Measurements from ENCODE around the gene LCLAT1.
"Not testable (repeated sequence)": the region's sequence is repeated elsewhere in the genome, so short reads cannot be mapped to it uniquely, and the experiment has no call there.

LCLAT1 gene

DNA sequence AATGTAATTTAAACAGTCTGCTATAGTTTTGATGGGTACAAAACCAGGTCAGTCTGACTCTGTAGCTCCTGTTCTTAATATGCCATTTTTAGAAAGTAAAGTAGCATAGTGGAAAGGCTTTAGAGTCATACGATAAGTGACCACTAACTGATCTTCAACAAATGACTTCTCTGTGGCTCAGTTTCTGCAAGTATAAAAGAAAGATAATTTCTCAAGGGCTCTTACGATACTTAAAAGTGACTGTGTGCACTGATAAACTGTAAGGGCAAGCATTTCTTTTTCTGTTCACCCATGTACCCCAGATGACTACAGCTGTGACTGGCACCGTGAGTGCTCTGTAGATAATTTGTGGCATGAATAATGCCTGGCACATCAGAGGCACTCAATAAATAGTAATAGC lies 178.7 kb downstream of the LCLAT1 start:
- Mint-ChIP-seq H3K36me3 (peaks cover 26% of the 10 kb centered on the region), H3K27me3 (no peaks in the 10 kb centered on the region), H3K4me3 (no peak overlapping the region), H3K27ac (no peak overlapping the region), H3K9me3 (ENCODE audit: low read depth) (no peaks in the 10 kb centered on the region), H3K4me1 (ENCODE audit: low read depth) (peaks cover 67% of the 10 kb centered on the region)

GRCh38 chr2:30626397-30626796 lies 179.4 kb downstream of the LCLAT1 start:
- Mint-ChIP-seq H3K27me3 (no peaks in the 10 kb centered on the region), H3K4me1 (ENCODE audit: low read depth) (peaks cover 69% of the 10 kb centered on the region), H3K4me3 (no peak overlapping the region), H3K36me3 (peaks cover 21% of the 10 kb centered on the region), H3K27ac (peak overlapping the region; percentile 46), H3K9me3 (ENCODE audit: low read depth) (no peaks in the 10 kb centered on the region)

- Mint-ChIP-seq H3K9me3 (ENCODE audit: low read depth) (no peaks in the 10 kb centered on the region), H3K4me3 (no peak overlapping the region), H3K36me3 (peaks cover 18% of the 10 kb centered on the region), H3K27me3 (no peaks in the 10 kb centered on the region), H3K27ac (no peak overlapping the region), H3K4me1 (ENCODE audit: low read depth) (peaks cover 62% of the 10 kb centered on the region)
Measured at GRCh38 chr2:30627151-30627550, 180.1 kb downstream of the LCLAT1 start.

- Mint-ChIP-seq H3K36me3 (peaks cover 11% of the 10 kb centered on the region), H3K27ac (no peak overlapping the region), H3K4me3 (no peak overlapping the region), H3K4me1 (ENCODE audit: low read depth) (peaks cover 55% of the 10 kb centered on the region), H3K9me3 (ENCODE audit: low read depth) (no peaks in the 10 kb centered on the region), H3K27me3 (no peaks in the 10 kb centered on the region)
Measured at GRCh38 chr2:30628341-30628740, 181.3 kb downstream of the LCLAT1 start.

GRCh38 chr2:30629866-30630265 lies 182.8 kb downstream of the LCLAT1 start:
- Mint-ChIP-seq H3K36me3 (peaks cover 4% of the 10 kb centered on the region), H3K27me3 (no peaks in the 10 kb centered on the region), H3K4me3 (no peak overlapping the region), H3K9me3 (ENCODE audit: low read depth) (no peaks in the 10 kb centered on the region), H3K27ac (no peak overlapping the region), H3K4me1 (ENCODE audit: low read depth) (peaks cover 45% of the 10 kb centered on the region)

- H3K27me3 Mint-ChIP-seq, result no peaks in the 10 kb centered on the region
- H3K4me3 Mint-ChIP-seq, result no peak overlapping the region
- peaks cover 4% of the 10 kb centered on the region for H3K36me3 Mint-ChIP-seq
- peaks cover 35% of the 10 kb centered on the region for H3K4me1 Mint-ChIP-seq (ENCODE audit: low read depth)
- no peak overlapping the region for H3K27ac Mint-ChIP-seq
- H3K9me3 Mint-ChIP-seq (ENCODE audit: low read depth), result no peaks in the 10 kb centered on the region
Measured at GRCh38 chr2:30631051-30631671, 184.1 kb downstream of the LCLAT1 start.

DNA sequence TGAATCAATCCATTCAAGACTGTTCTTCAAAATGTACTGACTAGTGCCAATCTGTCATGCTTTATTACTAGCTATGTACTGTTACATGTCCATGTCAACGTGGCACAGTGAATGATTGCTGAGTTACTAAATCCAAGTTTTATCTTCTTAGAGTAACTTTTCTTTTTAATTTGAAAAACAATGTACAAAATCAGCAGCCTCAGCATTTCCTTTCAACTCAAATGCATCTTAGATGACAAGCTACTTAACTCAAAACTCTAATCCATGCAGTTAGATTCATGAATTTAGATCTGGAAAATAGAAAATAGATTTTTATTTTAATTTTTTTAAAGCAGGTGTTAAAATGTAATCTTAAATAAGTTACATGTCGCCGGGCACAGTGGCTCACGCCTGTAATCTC lies 186.0 kb downstream of the LCLAT1 start:
- H3K36me3 Mint-ChIP-seq, result peaks cover 2% of the 10 kb centered on the region
- no peak overlapping the region for H3K27ac Mint-ChIP-seq
- H3K4me1 Mint-ChIP-seq (ENCODE audit: low read depth), result peaks cover 26% of the 10 kb centered on the region
- no peaks in the 10 kb centered on the region for H3K27me3 Mint-ChIP-seq
- H3K9me3 Mint-ChIP-seq (ENCODE audit: low read depth), result no peaks in the 10 kb centered on the region
- H3K4me3 Mint-ChIP-seq, result no peak overlapping the region

GRCh38 chr2:30636311-30636710 lies 189.3 kb downstream of the LCLAT1 start:
- Mint-ChIP-seq H3K4me3 (no peak overlapping the region), H3K27ac (peak overlapping the region; percentile 0), H3K36me3 (peaks cover 12% of the 10 kb centered on the region), H3K4me1 (ENCODE audit: low read depth) (peaks cover under 1% of the 10 kb centered on the region), H3K9me3 (ENCODE audit: low read depth) (no peaks in the 10 kb centered on the region), H3K27me3 (no peaks in the 10 kb centered on the region)

GRCh38 chr2:30639836-30640235 lies 192.8 kb downstream of the LCLAT1 start:
- Mint-ChIP-seq H3K4me1 (ENCODE audit: low read depth) (no peaks in the 10 kb centered on the region), H3K27me3 (no peaks in the 10 kb centered on the region), H3K36me3 (peaks cover 17% of the 10 kb centered on the region), H3K9me3 (ENCODE audit: low read depth) (no peaks in the 10 kb centered on the region), H3K4me3 (no peak overlapping the region), H3K27ac (peak overlapping the region; percentile 24)

GRCh38 chr2:30641765-30642345 lies 194.8 kb downstream of the LCLAT1 start:
- no peaks in the 10 kb centered on the region for H3K27me3 Mint-ChIP-seq
- no peak overlapping the region for H3K4me3 Mint-ChIP-seq
- peak overlapping the region; percentile 6 for H3K27ac Mint-ChIP-seq
- no peaks in the 10 kb centered on the region for H3K4me1 Mint-ChIP-seq (ENCODE audit: low read depth)
- H3K9me3 Mint-ChIP-seq (ENCODE audit: low read depth), result no peaks in the 10 kb centered on the region
- peaks cover 17% of the 10 kb centered on the region for H3K36me3 Mint-ChIP-seq

GRCh38 chr2:30643013-30643412 lies 196.0 kb downstream of the LCLAT1 start:
- not testable (repeated sequence) for H3K27ac Mint-ChIP-seq; H3K27me3 Mint-ChIP-seq; H3K9me3 Mint-ChIP-seq (ENCODE audit: low read depth); H3K4me1 Mint-ChIP-seq (ENCODE audit: low read depth); H3K4me3 Mint-ChIP-seq
- H3K36me3 Mint-ChIP-seq, result peaks cover 17% of the 10 kb centered on the region

- Mint-ChIP-seq H3K36me3 (peaks cover 14% of the 10 kb centered on the region), H3K4me1 (ENCODE audit: low read depth) (no peaks in the 10 kb centered on the region), H3K27me3 (no peaks in the 10 kb centered on the region), H3K4me3 (no peak overlapping the region), H3K27ac (peak overlapping the region; percentile 6), H3K9me3 (ENCODE audit: low read depth) (no peaks in the 10 kb centered on the region)
Measured at GRCh38 chr2:30643674-30644073, 196.6 kb downstream of the LCLAT1 start.

- H3K27ac Mint-ChIP-seq, result no peak overlapping the region
- no peaks in the 10 kb centered on the region for H3K9me3 Mint-ChIP-seq (ENCODE audit: low read depth)
- H3K4me1 Mint-ChIP-seq (ENCODE audit: low read depth), result no peaks in the 10 kb centered on the region
- H3K27me3 Mint-ChIP-seq, result no peaks in the 10 kb centered on the region
- no peak overlapping the region for H3K4me3 Mint-ChIP-seq
- H3K36me3 Mint-ChIP-seq, result peaks cover 6% of the 10 kb centered on the region
Measured at GRCh38 chr2:30645081-30645744, 198.2 kb downstream of the LCLAT1 start.

DNA sequence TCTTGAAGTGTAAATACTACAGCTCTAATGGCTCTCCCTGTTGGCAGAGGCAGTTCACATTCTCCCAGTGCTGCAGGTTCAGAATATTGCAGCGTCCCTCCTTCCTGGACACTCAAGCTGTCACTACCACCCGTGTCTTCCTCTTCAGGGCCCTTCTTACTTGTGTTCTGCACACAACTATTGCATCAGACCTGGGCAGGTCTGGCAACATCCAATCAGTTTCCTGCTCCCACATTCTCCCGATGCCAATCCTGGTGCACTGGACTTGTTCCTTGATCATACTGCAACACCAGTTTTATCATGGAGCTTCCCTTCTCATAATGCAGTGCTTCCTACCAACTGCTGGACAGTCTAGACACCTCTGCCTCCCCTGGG lies 198.7 kb downstream of the LCLAT1 start:
- no peaks in the 10 kb centered on the region for H3K9me3 Mint-ChIP-seq (ENCODE audit: low read depth)
- no peak overlapping the region for H3K4me3 Mint-ChIP-seq
- no peaks in the 10 kb centered on the region for H3K4me1 Mint-ChIP-seq (ENCODE audit: low read depth)
- H3K27me3 Mint-ChIP-seq, result no peaks in the 10 kb centered on the region
- peaks cover 4% of the 10 kb centered on the region for H3K36me3 Mint-ChIP-seq
- H3K27ac Mint-ChIP-seq, result no peak overlapping the region

- H3K27ac Mint-ChIP-seq, result no peak overlapping the region
- H3K4me3 Mint-ChIP-seq, result no peak overlapping the region
- no peaks in the 10 kb centered on the region for H3K27me3 Mint-ChIP-seq
- no peaks in the 10 kb centered on the region for H3K4me1 Mint-ChIP-seq (ENCODE audit: low read depth)
- H3K9me3 Mint-ChIP-seq (ENCODE audit: low read depth), result no peaks in the 10 kb centered on the region
- H3K36me3 Mint-ChIP-seq, result peaks cover 4% of the 10 kb centered on the region
Measured at GRCh38 chr2:30647752-30648457, 200.9 kb downstream of the LCLAT1 start.

Measured in activated naive CD8-positive, alpha-beta T cell (primary cell).